Suprapubic skin (tissue), 4 donors: ENCODE measurements around the gene PRICKLE2. TPM values are rescaled to one million over a fixed set of nuclear protein-coding genes. Genes with fewer than 3 reads are reported as not detected.

Experiments
- DNase-seq, 2 donors: peaks; one replicate each; pipeline ENCODE4 v3.0.0-alpha.2; 2019; ENCODE audit warnings: low spot score in 2 of 2
- H3K27ac ChIP-seq: fragments of 200-600 bp; sonication (generic); one replicate; pipeline ENCODE4 v1.5.1; 2019
- H3K27me3 ChIP-seq: fragments of 200-600 bp; sonication (generic); one replicate; pipeline ENCODE4 v1.5.1; 2019
- H3K36me3 ChIP-seq: fragments of 200-600 bp; sonication (generic); one replicate; pipeline ENCODE4 v1.5.1; 2019
- H3K4me1 ChIP-seq: fragments of 200-600 bp; sonication (generic); one replicate; pipeline ENCODE4 v1.5.1; 2019
- H3K4me3 ChIP-seq: fragments of 200-600 bp; sonication (generic); one replicate; pipeline ENCODE4 v1.5.1; 2019; ENCODE audit warnings: mild to moderate bottlenecking
- H3K9me3 ChIP-seq: fragments of 200-600 bp; sonication (generic); one replicate; pipeline ENCODE4 v1.5.1; 2019
- EP300 ChIP-seq: sonication (generic); formaldehyde crosslinking; IDR thresholded peaks from one replicate; pipeline ENCODE4 v1.6.1; 2017; ENCODE audit warnings: antibody characterized with exemption
- POLR2A ChIP-seq, 2 donors: fragments of 450-650 bp; IDR thresholded peaks; one replicate each; pipeline ENCODE4 v1.6.1; 2017; ENCODE audit warnings: antibody characterized with exemption in 2 of 2, mild to moderate bottlenecking in 2 of 2, moderate library complexity in 2 of 2
- POLR2AphosphoS5 ChIP-seq, 3 donors: sonication (generic); formaldehyde crosslinking; IDR thresholded peaks; one replicate each; pipeline ENCODE4 v1.6.1; 2017; ENCODE audit warnings: antibody characterized with exemption in 3 of 3
- WGBS: methylation state at CpG from one replicate; pipeline ENCODE4 v1.1.5; 2018; 5-methylcytosine and 5-hydroxymethylcytosine counted together
- total RNA-seq, 4 donors: library from RNA; depleted of rRNA; stranded (reverse); fragments of >200 nt; gene quantifications; one replicate each; pipeline ENCODE4 v1.1.0, GENCODE V29; 2016
- TF ChIP-seq, protein P1 (sequence below), 2 donors: fragments of 200-600 bp in 1 of 2; fragments of 450-650 bp in 1 of 2; sonication (generic) in 1 of 2; IDR thresholded peaks; one replicate each; pipeline ENCODE4 v1.5.1; 2016 to 2019; ENCODE audit warnings: antibody characterized with exemption in 2 of 2, mild to moderate bottlenecking in 1 of 2, moderate library complexity in 1 of 2

PRICKLE2 gene
- total RNA-seq, 4 donors from 2014 or later = 6.7 to 14.5 (median 11.9) TPM

GRCh38 chr3:64082411-64082810, 142.9 kb downstream of the PRICKLE2 start:
- 75% methylated on average over 3 of the region's 3 CpGs for WGBS
- no peak overlapping the region for H3K4me3 ChIP-seq
- H3K9me3 ChIP-seq = no peaks in the 10 kb centered on the region

GRCh38 chr3:64081235-64081630, 144.0 kb downstream of the PRICKLE2 start:
- DNase-seq = no peak
- TF ChIP-seq EP300 (no peak), POLR2AphosphoS5 (IDR thresholded peaks at IDR 0.05) (no peak), POLR2A (IDR thresholded peaks at IDR 0.05) (no peak)
- TF ChIP-seq, protein P1, sequence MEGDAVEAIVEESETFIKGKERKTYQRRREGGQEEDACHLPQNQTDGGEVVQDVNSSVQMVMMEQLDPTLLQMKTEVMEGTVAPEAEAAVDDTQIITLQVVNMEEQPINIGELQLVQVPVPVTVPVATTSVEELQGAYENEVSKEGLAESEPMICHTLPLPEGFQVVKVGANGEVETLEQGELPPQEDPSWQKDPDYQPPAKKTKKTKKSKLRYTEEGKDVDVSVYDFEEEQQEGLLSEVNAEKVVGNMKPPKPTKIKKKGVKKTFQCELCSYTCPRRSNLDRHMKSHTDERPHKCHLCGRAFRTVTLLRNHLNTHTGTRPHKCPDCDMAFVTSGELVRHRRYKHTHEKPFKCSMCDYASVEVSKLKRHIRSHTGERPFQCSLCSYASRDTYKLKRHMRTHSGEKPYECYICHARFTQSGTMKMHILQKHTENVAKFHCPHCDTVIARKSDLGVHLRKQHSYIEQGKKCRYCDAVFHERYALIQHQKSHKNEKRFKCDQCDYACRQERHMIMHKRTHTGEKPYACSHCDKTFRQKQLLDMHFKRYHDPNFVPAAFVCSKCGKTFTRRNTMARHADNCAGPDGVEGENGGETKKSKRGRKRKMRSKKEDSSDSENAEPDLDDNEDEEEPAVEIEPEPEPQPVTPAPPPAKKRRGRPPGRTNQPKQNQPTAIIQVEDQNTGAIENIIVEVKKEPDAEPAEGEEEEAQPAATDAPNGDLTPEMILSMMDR (IDR thresholded peaks at IDR 0.05) = no peak
- WGBS = 89% methylated on average over 1 of the region's 1 CpG

More at GRCh38 chr3:64082411-64082810, 142.9 kb downstream of the PRICKLE2 start:
- TF ChIP-seq POLR2AphosphoS5 (IDR thresholded peaks at IDR 0.05) (no peak), POLR2A (IDR thresholded peaks at IDR 0.05) (no peak), EP300 (no peak)
- TF ChIP-seq, protein P1 (IDR thresholded peaks at IDR 0.05) = no peak
- H3K36me3 ChIP-seq = no peaks in the 10 kb centered on the region
- H3K4me1 ChIP-seq = no peaks in the 10 kb centered on the region
- no peak overlapping the region for H3K27ac ChIP-seq
- H3K27me3 ChIP-seq = no peaks in the 10 kb centered on the region
- no peak for DNase-seq

DNA sequence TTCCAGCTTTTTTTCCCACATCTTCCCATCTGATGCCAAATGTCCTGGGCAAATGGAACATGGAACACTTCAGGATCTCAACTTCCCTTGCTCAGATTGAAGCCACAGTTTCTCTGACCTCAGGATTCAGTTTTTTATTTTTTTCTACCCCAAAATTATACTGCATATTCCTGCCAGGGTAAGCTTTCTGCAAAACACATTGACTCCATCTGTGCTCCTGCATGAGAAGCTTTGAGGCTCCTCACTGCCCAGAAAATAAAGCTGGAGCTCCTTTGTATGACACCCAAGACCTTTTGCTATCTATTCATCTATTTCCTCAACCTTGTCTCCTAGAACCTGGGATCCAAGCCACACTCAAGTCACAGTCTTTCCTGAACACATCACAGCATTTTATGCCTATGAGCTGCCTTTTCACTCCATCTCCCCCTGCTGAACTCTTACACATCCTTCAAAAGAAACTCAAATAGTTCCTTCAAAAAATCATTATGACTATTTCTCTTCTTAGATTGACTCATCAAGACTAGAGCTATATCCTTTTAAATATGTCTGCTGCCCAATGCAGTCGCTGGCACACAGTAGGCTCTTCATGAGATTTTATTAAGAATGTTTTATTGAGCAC, 144.5 kb downstream of the PRICKLE2 start:
- H3K4me1 ChIP-seq = no peaks in the 10 kb centered on the region
- DNase-seq = no peak
- H3K27me3 ChIP-seq = no peaks in the 10 kb centered on the region
- TF ChIP-seq POLR2A (IDR thresholded peaks at IDR 0.05) (no peak), EP300 (no peak), POLR2AphosphoS5 (IDR thresholded peaks at IDR 0.05) (no peak)
- TF ChIP-seq, protein P1 (IDR thresholded peaks at IDR 0.05) = no peak
- no peaks in the 10 kb centered on the region for H3K9me3 ChIP-seq
- no peak overlapping the region for H3K4me3 ChIP-seq
- H3K27ac ChIP-seq = no peak overlapping the region
- H3K36me3 ChIP-seq = no peaks in the 10 kb centered on the region
- 83% methylated on average over 1 of the region's 1 CpG for WGBS

More at GRCh38 chr3:64081235-64081630, 144.0 kb downstream of the PRICKLE2 start:
- H3K9me3 ChIP-seq = no peaks in the 10 kb centered on the region
- H3K27me3 ChIP-seq = no peaks in the 10 kb centered on the region
- H3K4me1 ChIP-seq = no peaks in the 10 kb centered on the region
- no peak overlapping the region for H3K27ac ChIP-seq
- no peaks in the 10 kb centered on the region for H3K36me3 ChIP-seq
- H3K4me3 ChIP-seq = no peak overlapping the region

DNA sequence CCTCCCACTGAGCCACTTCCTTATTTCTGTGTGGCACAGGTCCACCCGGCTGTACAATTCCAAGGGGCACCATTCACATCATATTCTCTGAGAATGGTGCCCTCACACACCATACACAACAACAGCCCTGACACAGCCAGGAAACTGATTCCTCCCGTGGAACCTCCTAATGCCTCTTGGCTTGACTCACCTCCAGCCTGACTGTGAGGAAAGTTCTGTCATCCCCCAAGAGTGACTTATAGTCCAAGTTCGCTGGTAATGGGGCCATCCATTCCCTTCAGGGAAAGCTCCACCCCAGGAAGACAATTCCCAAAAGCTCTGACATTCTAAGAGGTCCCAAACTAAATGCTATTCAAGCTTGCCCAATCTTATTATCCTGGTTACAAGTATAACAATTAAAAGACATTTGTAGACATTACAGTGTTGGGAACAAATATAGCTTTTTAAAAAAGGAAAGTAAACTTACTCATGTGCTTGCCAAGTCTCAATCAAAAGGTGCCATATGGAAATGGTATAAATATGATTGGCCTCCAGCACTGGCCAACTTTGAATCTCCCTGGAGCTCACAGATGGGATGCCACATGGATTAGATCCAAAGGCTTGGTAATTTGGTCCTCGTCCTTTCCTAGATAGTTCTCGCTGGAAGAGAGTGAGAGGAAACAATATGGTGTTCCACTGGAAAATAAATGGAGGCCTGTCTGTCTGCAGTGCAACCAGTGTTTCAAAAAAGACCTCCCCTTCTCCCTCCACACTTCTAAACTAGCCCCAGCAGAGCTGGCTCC, 145.7 kb downstream of the PRICKLE2 start:
- Histone ChIP-seq H3K27ac (no peak overlapping the region), H3K9me3 (no peaks in the 10 kb centered on the region), H3K4me1 (no peaks in the 10 kb centered on the region), H3K36me3 (no peaks in the 10 kb centered on the region), H3K4me3 (no peak overlapping the region), H3K27me3 (no peaks in the 10 kb centered on the region)
- DNase-seq = no peak
- TF ChIP-seq POLR2AphosphoS5 (IDR thresholded peaks at IDR 0.05) (no peak), EP300 (no peak), POLR2A (IDR thresholded peaks at IDR 0.05) (no peak)
- TF ChIP-seq, protein P1 (IDR thresholded peaks at IDR 0.05) = no peak
- WGBS = 76% methylated on average over 5 of the region's 5 CpGs

GRCh38 chr3:64078966-64079365, 146.3 kb downstream of the PRICKLE2 start:
- Histone ChIP-seq H3K4me1 (no peaks in the 10 kb centered on the region), H3K27me3 (no peaks in the 10 kb centered on the region), H3K27ac (no peak overlapping the region), H3K9me3 (no peaks in the 10 kb centered on the region), H3K4me3 (no peak overlapping the region), H3K36me3 (no peaks in the 10 kb centered on the region)
- TF ChIP-seq, protein P1 (IDR thresholded peaks at IDR 0.05) = no peak
- TF ChIP-seq POLR2A (IDR thresholded peaks at IDR 0.05) (no peak), EP300 (no peak), POLR2AphosphoS5 (IDR thresholded peaks at IDR 0.05) (no peak)
- no peak for DNase-seq
- WGBS = 70% methylated on average over 4 of the region's 4 CpGs
